Mucosa of descending colon (tissue), 3 donors: Measurements from ENCODE around the gene AIMP2. TPM values are rescaled to one million over a fixed set of nuclear protein-coding genes. Genes with fewer than 3 reads are reported as not detected.
"Not testable (repeated sequence)": the region's sequence is repeated elsewhere in the genome, so short reads cannot be mapped to it uniquely, and the experiment has no call there.

ENCODE experiments used
- ATAC-seq: fragments of 200-7000 bp; cut with Tn5 transposase; one replicate; pipeline ENCODE4 v1.9.1; 2020; ENCODE audit warnings: mild to moderate bottlenecking, moderate library complexity
- DNase-seq, 3 donors: peaks; one replicate each; pipeline ENCODE4 v3.0.0-alpha.2; 2020
- H3K36me3 ChIP-seq: fragments of 200-600 bp; one replicate; pipeline ENCODE4 v1.8.0; 2021; ENCODE audit warnings: low read depth, mild to moderate bottlenecking
- H3K4me1 ChIP-seq: fragments of 200-600 bp; one replicate; pipeline ENCODE4 v1.8.0; 2021; ENCODE audit warnings: low read depth, mild to moderate bottlenecking
- H3K4me3 ChIP-seq: fragments of 200-600 bp; one replicate; pipeline ENCODE4 v1.8.0; 2021; ENCODE audit warnings: mild to moderate bottlenecking
- H3K9me3 ChIP-seq: fragments of 200-600 bp; one replicate; pipeline ENCODE4 v1.8.0; 2021; ENCODE audit warnings: mild to moderate bottlenecking
- CTCF ChIP-seq: fragments of 200-600 bp; IDR thresholded peaks from one replicate; pipeline ENCODE4 v1.8.0; 2022; ENCODE audit warnings: antibody characterized with exemption, mild to moderate bottlenecking
- intact Hi-C, 2 donors: fragments of 100-400 bp; cut with DNase I in 1 of 2; cut with micrococcal nuclease in 1 of 2; formaldehyde crosslinking; loops; one replicate each; pipeline versions ENCODE4 v1.11.0 to v1.11.1; 2022; cut with DNase I, micrococcal nuclease
- total RNA-seq, 3 donors: library from RNA; stranded (reverse); fragmentation: NEBNext Ultra II Directional in 2 of 3; extraction: Animal tissue kit (Norgen Biotek cat#: 25700) in 2 of 3; gene quantifications; one replicate each; pipeline versions ENCODE4 v1.2.1 to v1.2.4, GENCODE V29; 2021 to 2023
- donor health status: DM: no; HTN: no; CAD: no; lungs with moderate emphysema.
- donor health status: DM: no; HTN: no; CAD: no.
- donor health status: DM: no; HTN: yes; CAD: no.

The AIMP2 gene
- total RNA-seq, 3 donors from 2014 or later = 29.4 to 47.3 (median 36.7) TPM

DNA sequence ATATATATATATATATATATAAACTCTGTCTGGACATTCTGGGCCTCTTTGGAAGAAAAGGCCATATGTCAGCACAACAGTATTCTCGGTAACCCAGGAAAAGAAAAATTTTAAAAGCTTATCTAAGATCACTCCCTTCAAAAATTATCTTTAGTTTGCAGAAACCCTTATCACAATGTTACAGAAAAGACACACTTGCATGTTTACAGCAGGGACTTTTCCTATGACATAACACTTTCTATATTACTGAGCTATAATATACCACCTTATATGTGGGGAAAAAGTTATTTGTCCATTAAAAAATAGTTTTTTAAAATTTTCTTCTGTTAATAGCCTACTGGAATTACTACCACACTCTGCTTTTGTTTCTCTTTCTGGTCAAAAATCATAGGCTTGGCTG, 47.5 kb downstream of the AIMP2 start:
- no peaks in the 10 kb centered on the region for H3K9me3 ChIP-seq
- peaks cover 5% of the 10 kb centered on the region for H3K36me3 ChIP-seq
- no peak for ATAC-seq
- TF ChIP-seq CTCF = no peak
- peaks cover 15% of the 10 kb centered on the region for H3K4me1 ChIP-seq
- DNase-seq = no peak
- H3K4me3 ChIP-seq = no peak overlapping the region
- intact Hi-C loops = no loop called here

GRCh38 chr7:6057316-6058129, 48.5 kb downstream of the AIMP2 start:
- Histone ChIP-seq H3K9me3 (no peaks in the 10 kb centered on the region), H3K4me1 (peaks cover 15% of the 10 kb centered on the region), H3K36me3 (peaks cover 5% of the 10 kb centered on the region), H3K4me3 (no peak overlapping the region)
- ATAC-seq (no peak), DNase-seq (no peak)
- intact Hi-C loops = no loop called here
- no peak for TF ChIP-seq CTCF

DNA sequence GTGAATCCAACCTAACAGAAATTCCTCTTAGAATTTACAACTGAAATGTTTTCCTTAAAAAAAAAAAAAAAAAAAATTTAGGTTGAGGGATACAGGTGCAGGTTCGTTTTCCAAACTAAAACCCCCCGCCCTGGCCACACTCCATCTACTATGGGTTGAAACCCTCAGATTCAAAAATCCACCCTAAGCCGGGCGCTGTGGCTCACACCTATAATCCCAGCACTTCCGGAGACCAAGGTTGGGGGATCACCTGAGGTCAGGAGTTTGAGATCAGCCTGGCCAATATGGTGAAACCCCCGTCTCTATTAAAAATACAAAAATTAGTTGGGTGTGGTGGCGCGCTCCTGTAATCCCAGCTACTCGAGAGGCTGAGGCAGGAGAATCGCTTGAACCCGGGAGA, 50.9 kb downstream of the AIMP2 start:
- DNase-seq, H3K9me3 ChIP-seq, H3K36me3 ChIP-seq, intact Hi-C loops, ATAC-seq, H3K4me3 ChIP-seq: not testable (repeated sequence)
- H3K4me1 ChIP-seq = peaks cover 15% of the 10 kb centered on the region

DNA sequence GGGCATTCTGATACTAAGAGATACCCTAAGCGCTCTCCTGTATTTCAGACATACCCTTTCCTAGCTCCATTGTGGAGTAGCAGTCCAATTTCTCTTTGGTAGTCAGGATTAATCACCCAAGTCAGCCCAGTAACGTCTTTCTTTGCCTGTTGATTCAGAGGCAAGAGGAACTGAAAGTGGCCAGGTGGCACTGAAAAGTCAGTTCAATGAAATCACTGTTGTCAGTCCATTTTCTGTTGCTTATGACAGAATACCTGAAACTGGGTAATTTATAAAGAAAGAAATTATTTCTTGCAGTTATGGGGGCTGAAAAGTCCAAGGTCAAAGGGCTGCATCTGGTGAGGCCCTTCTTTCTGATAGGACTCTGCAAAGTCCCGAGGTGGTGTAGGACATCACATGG, 62.3 kb downstream of the AIMP2 start:
- Histone ChIP-seq H3K36me3 (no peaks in the 10 kb centered on the region), H3K4me1 (no peaks in the 10 kb centered on the region), H3K9me3 (no peaks in the 10 kb centered on the region), H3K4me3 (no peak overlapping the region)
- intact Hi-C loops = no loop called here
- DNase-seq (no peak), ATAC-seq (peak; percentile 32)
- TF ChIP-seq CTCF = no peak

Other genes with a start within 250 kb of the AIMP2 start
- gene RNF216, start 227.6 kb upstream of the AIMP2 start, total RNA-seq = 10 to 100 TPM; 17.4 to 39.7 (median 19.6) TPM
- gene OCM, start 128.5 kb upstream of the AIMP2 start, total RNA-seq = under 1 TPM in 1 of 3 donors, not detected in 2; 0.44 TPM
- 10 to 100 TPM; 49.3 to 72.8 (median 51.3) TPM for gene CCZ1, start 110.5 kb upstream of the AIMP2 start, total RNA-seq
- gene RSPH10B, start 38.6 kb upstream of the AIMP2 start, total RNA-seq = not detected
- gene PMS2, start 223 bp upstream of the AIMP2 start, total RNA-seq = 10 to 100 TPM in 2 of 3 donors, 1 to 10 TPM in 1; 9.8 to 12.4 (median 12.1) TPM
- not detected for gene ANKRD61, start 22.1 kb downstream of the AIMP2 start, total RNA-seq
- gene EIF2AK1, start 49.9 kb downstream of the AIMP2 start, total RNA-seq = 10 to 100 TPM; 62.8 to 99.2 (median 95.5) TPM
- 10 to 100 TPM; 11.0 to 13.1 (median 12.9) TPM for gene USP42, start 95.7 kb downstream of the AIMP2 start, total RNA-seq